AG04449 (cell line): ENCODE results near the gene SLC6A12.

ENCODE experiments used
- CTCF ChIA-PET: fragments of 350-600 bp; formaldehyde crosslinking; extraction: SDS; loops from one replicate; lab custom pipeline; 2021; ENCODE audit warnings: antibody characterized with exemption; lab: Yijun Ruan, JAX
- POLR2A ChIA-PET: fragments of 400-600, 350-600 bp; formaldehyde crosslinking; extraction: SDS; loops from one replicate; lab custom pipeline; 2020; ENCODE audit warnings: antibody characterized with exemption, inconsistent platforms; lab: Yijun Ruan, JAX
- DNase-seq: peaks from one replicate; pipeline ENCODE4 v3.0.0-alpha.2; 2010; ENCODE audit warnings: low read depth, low spot score
- H3K4me3 ChIP-seq: 2 replicates; pipeline ENCODE4 v1.5.1; 2011; ENCODE audit warnings: low read depth, mild to moderate bottlenecking, control low read depth, low read length
- CTCF ChIP-seq: IDR thresholded peaks from one replicate; pipeline ENCODE4 v1.5.1; 2011; ENCODE audit warnings: mild to moderate bottlenecking, moderate library complexity, low read length, control low read depth, inconsistent platforms; ENCODE audit not compliant: insufficient read depth; ENCODE audit errors: missing control alignments

SLC6A12 gene

DNA sequence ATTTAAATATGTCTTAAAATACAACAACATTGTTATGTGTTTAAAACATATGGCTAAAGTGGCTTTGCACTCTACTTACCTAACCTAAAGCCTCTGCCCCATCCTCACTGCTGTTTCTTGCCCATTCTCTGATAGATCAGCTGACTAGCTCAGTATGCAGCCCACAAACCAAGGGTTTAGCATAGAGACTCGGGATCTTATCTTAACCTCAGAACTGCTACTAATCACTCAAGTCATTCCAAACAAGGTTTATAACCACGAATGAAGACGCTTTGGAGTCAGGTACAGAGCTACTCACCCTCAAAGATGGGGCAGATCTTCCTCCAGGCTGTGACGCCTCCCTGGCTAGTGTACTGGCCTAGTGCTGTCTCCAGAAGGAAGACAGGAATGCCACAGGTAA, 29.4 kb upstream of the SLC6A12 start:
- no peak overlapping the region for H3K4me3 ChIP-seq
- ChIA-PET CTCF (no interaction called here), POLR2A (no interaction called here)
- no peak for TF ChIP-seq CTCF
- no peak for DNase-seq

- no peak for DNase-seq
- POLR2A ChIA-PET = no interaction called here
- TF ChIP-seq CTCF = no peak
- no peak overlapping the region for H3K4me3 ChIP-seq
- CTCF ChIA-PET = no interaction called here
Observed at GRCh38 chr12:242496-242895, 28.5 kb upstream of the SLC6A12 start.

DNA sequence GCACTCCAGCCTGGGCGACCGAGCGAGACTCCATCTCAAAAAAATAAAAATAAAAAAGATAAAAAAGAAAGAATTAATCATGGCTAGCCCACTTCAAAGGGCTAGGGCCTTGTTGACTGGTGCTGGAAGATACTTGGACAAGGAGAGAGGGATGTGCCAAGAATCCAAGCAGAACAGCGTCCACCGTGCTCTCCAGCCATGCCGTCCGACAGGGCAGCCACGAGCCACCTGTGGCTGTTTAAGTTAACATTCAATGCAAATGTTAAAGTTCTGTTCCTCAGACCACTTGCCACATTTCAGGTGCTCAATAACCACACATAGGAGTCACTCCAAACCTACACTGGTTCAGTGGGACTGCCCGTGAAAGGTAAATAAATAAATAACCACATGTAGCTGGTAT, 27.3 kb upstream of the SLC6A12 start:
- POLR2A ChIA-PET = no interaction called here
- CTCF ChIA-PET = no interaction called here
- no peak for TF ChIP-seq CTCF
- H3K4me3 ChIP-seq = no peak overlapping the region
- DNase-seq = no peak

- CTCF ChIA-PET = no interaction called here
- DNase-seq = no peak
- POLR2A ChIA-PET = no interaction called here
Observed at GRCh38 chr12:240566-240965, 26.6 kb upstream of the SLC6A12 start.

GRCh38 chr12:238736-239398, 24.9 kb upstream of the SLC6A12 start:
- no peak for DNase-seq
- no peak for TF ChIP-seq CTCF
- no peak overlapping the region for H3K4me3 ChIP-seq
- ChIA-PET CTCF (no interaction called here), POLR2A (no interaction called here)

More at GRCh38 chr12:240566-240965, 26.6 kb upstream of the SLC6A12 start:
- TF ChIP-seq CTCF = no peak
- no peak overlapping the region for H3K4me3 ChIP-seq

DNA sequence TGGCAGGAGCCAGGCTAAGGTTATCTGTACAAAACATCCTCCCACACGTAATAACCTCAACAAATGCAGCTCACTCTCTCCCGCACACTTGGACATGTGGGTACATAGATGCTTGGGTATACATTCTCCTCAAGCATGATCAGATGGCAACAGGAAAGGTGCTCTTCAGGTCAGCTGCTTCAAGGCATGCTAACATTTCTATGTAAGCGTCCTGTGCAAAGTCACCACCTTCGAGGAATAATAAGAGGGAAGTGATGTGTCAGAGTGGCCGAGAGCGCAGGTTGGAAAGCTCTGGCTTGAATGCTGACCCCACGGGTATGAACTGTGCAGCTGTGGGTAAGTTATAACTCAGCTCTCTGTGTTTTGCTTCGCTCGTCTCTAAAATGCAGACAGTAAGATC, 24.2 kb upstream of the SLC6A12 start:
- ChIA-PET CTCF (no interaction called here), POLR2A (no interaction called here)
- no peak for DNase-seq
- H3K4me3 ChIP-seq = no peak overlapping the region
- TF ChIP-seq CTCF = no peak
